Muscle layer of colon (tissue), 2 donors: ENCODE results near the gene RAB37.
A peak's percentile ranks its signal among the peaks of the same experiment; 100 is the strongest.

Source experiments
- H3K27ac ChIP-seq: one replicate; pipeline ENCODE4 v1.7.0; 2013; ENCODE audit warnings: low read depth, mild to moderate bottlenecking, low read length, moderate library complexity
- H3K27me3 ChIP-seq, 2 donors: one replicate each; pipeline ENCODE4 v1.7.0; 2013; ENCODE audit warnings: low read length in 2 of 2, mild to moderate bottlenecking in 2 of 2; ENCODE audit not compliant: insufficient read depth in 2 of 2, control insufficient read depth in 1 of 2
- H3K36me3 ChIP-seq: one replicate; pipeline ENCODE4 v1.7.0; 2013; ENCODE audit warnings: mild to moderate bottlenecking, low read length; ENCODE audit not compliant: insufficient read depth
- H3K4me1 ChIP-seq: one replicate; pipeline ENCODE4 v1.7.0; 2013; ENCODE audit warnings: mild to moderate bottlenecking, low read length; ENCODE audit not compliant: insufficient read depth
- H3K4me3 ChIP-seq, 2 donors: one replicate each; pipeline ENCODE4 v1.7.0; 2013; ENCODE audit warnings: low read length in 2 of 2, low read depth in 1 of 2, mild to moderate bottlenecking in 1 of 2, moderate library complexity in 1 of 2
- H3K9ac ChIP-seq: one replicate; pipeline ENCODE4 v1.7.0; 2013; ENCODE audit warnings: low read length
- H3K9me3 ChIP-seq: one replicate; pipeline ENCODE4 v1.7.0; 2013; ENCODE audit warnings: mild to moderate bottlenecking, low read length
- donor health status: abdominal sarcoma.
- donor health status: Adenocarcinoma of cecum.

RAB37 gene

DNA sequence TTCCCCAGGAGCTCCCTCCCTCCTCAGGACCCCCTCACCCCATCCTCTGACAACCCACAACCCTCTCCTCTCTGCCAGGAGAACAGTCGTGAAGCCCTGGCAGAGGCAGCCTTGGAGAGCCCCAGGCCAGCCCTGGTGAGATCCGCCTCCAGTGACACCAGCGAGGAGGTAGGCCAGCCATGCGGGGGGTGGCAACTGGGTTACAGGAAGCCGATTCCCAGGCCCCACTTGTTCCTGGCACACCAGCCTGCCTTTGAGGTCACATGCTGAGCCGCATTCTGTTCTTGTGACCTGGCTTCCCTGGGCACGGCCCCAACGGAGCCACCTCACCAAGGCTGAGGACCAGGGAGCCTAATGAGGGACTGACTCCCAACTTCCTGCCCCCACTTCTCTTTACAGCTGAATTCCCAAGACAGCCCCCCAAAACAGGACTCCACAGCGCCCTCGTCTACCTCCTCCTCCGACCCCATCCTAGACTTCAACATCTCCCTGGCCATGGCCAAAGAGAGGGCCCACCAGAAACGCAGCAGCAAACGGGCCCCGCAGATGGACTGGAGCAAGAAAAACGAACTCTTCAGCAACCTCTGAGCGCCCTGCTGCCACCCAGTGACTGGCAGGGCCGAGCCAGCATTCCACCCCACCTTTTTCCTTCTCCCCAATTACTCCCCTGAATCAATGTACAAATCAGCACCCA is 31.2 kb downstream of the RAB37 start:
- peaks cover 0 to 4% of the 10 kb centered on the region in 2 donors for H3K27me3 ChIP-seq
- H3K4me1 ChIP-seq = no peaks in the 10 kb centered on the region
- no peak overlapping the region for H3K9ac ChIP-seq
- no peaks in the 10 kb centered on the region for H3K9me3 ChIP-seq
- H3K27ac ChIP-seq = no peak overlapping the region
- peaks cover 25% of the 10 kb centered on the region for H3K36me3 ChIP-seq
- H3K4me3 ChIP-seq = no peak overlapping the region

DNA sequence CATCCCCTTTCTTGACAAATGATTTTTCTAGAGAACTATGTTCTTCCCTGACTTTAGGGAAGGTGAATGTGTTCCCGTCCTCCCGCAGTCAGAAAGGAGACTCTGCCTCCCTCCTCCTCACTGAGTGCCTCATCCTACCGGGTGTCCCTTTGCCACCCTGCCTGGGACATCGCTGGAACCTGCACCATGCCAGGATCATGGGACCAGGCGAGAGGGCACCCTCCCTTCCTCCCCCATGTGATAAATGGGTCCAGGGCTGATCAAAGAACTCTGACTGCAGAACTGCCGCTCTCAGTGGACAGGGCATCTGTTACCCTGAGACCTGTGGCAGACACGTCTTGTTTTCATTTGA is 31.7 kb downstream of the RAB37 start:
- H3K36me3 ChIP-seq = peaks cover 31% of the 10 kb centered on the region
- H3K9ac ChIP-seq = no peak overlapping the region
- no peak overlapping the region for H3K4me3 ChIP-seq
- H3K4me1 ChIP-seq = no peaks in the 10 kb centered on the region
- no peak overlapping the region for H3K27ac ChIP-seq
- no peaks in the 10 kb centered on the region for H3K27me3 ChIP-seq
- H3K9me3 ChIP-seq = no peaks in the 10 kb centered on the region

DNA sequence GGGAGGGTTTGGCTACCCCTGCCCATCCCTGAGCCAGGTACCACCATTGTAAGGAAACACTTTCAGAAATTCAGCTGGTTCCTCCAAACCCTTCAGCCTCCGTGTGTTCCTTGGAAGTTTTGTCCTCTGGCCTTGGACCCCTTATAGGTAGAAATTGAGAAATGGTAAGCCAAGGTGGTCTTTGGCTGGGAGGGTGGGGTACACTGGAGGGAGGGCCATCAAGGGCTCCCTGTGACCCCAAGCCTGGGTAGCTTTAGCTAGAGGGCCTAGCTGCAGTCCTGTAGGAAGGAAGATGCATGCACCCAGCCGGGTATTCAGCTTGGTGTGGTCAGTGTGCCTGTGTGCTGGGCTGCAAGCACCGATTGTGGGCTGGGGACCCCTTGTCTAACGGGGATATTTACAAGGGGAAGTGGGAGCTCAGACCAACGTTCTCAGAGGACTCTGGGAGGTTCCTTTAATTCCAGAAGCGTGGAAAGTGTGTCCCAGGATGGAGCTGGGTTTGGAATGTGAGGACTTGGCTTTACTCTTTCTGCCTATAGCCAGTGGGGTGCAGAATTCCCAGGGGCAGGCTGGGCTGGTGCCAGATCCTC is 32.3 kb downstream of the RAB37 start:
- Histone ChIP-seq H3K36me3 (peaks cover 34% of the 10 kb centered on the region), H3K9ac (no peak overlapping the region), H3K9me3 (no peaks in the 10 kb centered on the region), H3K27ac (no peak overlapping the region), H3K27me3 (no peaks in the 10 kb centered on the region), H3K4me1 (no peaks in the 10 kb centered on the region), H3K4me3 (no peak overlapping the region)

DNA sequence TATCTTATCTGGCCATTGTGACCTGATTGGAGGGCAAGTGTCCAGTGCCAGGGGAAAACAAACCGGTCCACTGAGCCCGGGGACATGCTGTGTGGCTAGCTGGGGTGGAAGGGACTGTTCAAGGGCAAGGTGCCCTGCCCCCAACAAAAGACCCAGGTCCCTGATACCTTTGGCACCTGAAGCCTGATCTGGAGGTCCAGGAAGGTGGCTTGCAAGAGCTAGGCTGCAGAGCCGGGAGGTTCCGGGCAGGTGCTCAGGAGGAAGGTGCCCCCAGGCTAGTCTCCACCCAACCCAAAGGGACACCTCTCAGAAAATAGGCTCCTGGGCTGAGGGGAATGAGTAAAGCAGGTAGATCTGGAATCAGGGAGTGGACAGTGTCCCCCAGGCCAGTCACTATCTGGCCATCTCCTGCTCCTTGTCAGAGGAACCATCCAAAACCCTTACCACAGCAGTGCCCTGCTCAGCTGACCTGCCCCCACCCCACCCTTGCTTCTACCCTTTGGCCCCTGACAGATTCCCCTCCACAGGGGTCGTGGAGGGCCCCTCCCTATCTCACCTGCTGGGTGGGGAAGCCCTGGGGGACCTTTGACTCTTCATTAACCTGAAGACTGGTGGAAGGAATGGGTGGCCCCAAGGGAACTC is 32.9 kb downstream of the RAB37 start:
- peaks cover 34% of the 10 kb centered on the region for H3K36me3 ChIP-seq

DNA sequence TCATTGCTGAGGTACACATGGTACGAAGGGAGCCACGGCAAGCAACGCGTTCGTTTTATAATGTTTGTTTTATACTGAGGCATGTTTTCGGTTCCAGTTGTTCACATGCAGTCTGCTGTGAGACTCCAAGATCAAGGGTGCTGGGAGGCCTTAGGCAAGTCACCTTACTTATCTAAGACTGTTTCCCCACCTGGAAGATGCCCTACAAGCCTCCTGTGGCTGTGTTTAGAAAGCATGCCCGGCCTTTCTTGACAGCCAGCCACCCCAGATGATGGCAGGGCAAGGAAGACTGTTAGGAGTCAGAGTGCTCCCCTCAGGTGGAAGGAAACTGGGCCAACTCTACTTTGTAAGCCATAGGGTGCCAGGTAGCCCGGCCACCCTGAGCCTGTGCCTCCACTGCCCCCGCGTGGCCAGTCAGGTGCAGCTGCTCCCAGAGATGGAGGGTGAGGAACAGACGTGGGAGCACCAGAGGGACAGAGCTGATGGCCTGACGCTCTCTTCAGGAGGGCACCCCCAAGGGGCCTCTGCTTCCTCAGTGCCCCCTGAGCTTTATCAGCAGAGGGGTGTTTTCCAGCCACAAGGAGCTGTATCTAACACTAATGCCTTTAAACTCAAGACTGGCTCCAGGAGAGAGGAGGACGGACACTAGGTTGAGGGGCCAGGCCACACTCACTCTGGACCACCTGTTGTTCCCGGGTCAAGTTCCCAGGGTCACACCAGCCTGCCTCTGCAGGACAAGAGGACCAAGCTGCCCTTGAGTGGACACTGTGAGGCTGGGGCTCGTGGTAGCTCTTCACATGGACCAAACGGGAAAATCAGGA is 33.7 kb downstream of the RAB37 start:
- H3K27me3 ChIP-seq = no peaks in the 10 kb centered on the region
- no peaks in the 10 kb centered on the region for H3K9me3 ChIP-seq
- peaks cover 34% of the 10 kb centered on the region for H3K36me3 ChIP-seq
- H3K4me1 ChIP-seq = peaks cover 8% of the 10 kb centered on the region
- no peak overlapping the region for H3K27ac ChIP-seq
- H3K4me3 ChIP-seq = no peak overlapping the region
- no peak overlapping the region for H3K9ac ChIP-seq

More for the DNA sequence above, 32.9 kb downstream of the RAB37 start:
- peaks cover 1% of the 10 kb centered on the region for H3K4me1 ChIP-seq
- H3K9ac ChIP-seq = no peak overlapping the region
- no peak overlapping the region for H3K27ac ChIP-seq
- H3K4me3 ChIP-seq = no peak overlapping the region
- no peaks in the 10 kb centered on the region for H3K27me3 ChIP-seq
- H3K9me3 ChIP-seq = no peaks in the 10 kb centered on the region

DNA sequence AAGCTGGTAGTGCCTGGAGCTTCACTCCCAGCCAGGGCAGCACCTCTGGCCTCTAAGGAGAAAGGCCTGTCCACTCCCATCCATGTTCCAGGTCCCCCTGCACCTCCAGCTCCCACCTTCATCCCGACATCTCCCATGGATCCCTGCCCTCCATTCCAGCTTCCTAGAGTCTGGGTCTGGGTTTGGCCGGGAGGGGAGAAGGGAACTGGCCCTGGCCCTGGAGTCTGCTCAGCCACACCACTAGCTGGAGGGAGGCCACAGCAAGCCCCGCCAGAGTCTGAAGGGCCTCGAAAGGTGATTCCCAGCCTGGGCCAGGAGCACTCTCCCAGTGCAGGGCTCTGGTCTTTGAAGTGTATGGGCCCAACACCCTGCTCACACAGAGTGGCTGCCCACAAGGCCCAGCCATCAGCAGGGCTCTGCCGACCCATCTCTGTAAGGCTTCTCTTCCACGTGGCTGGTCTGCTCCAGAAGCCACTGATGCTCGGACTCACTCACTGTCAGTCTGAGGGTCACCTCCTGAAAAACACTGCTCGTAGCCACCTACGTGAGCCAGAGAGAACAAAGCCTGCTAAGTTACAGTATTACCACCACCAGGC is 34.4 kb downstream of the RAB37 start:
- H3K4me3 ChIP-seq = no peak overlapping the region
- H3K9ac ChIP-seq = no peak overlapping the region
- H3K4me1 ChIP-seq = peaks cover 10% of the 10 kb centered on the region
- H3K27me3 ChIP-seq = no peaks in the 10 kb centered on the region
- no peak overlapping the region for H3K27ac ChIP-seq
- H3K9me3 ChIP-seq = no peaks in the 10 kb centered on the region
- peaks cover 34% of the 10 kb centered on the region for H3K36me3 ChIP-seq

DNA sequence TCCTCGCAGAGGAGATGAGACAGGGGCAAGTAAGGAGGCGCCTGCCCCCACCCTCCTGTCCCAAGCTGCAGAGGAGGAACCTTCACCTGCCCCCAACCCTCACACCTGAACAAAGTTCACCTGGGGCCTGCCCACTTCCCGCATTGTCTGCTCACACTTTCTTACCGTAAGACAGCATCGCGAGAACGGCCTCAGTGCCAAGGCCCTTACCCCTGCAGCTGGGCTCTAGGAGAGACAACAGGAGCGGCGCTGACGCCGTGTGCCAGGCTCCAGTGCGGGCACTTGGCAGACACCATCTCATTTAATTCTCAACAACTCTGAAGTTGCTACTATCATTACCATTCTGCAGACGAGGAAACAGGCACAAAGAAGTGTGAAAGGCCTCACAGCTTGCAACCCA is 35.0 kb downstream of the RAB37 start:
- H3K27me3 ChIP-seq = no peaks in the 10 kb centered on the region
- peaks cover 14% of the 10 kb centered on the region for H3K4me1 ChIP-seq
- no peaks in the 10 kb centered on the region for H3K9me3 ChIP-seq
- no peak overlapping the region for H3K27ac ChIP-seq
- H3K9ac ChIP-seq = no peak overlapping the region
- no peak overlapping the region for H3K4me3 ChIP-seq
- H3K36me3 ChIP-seq = peaks cover 34% of the 10 kb centered on the region

DNA sequence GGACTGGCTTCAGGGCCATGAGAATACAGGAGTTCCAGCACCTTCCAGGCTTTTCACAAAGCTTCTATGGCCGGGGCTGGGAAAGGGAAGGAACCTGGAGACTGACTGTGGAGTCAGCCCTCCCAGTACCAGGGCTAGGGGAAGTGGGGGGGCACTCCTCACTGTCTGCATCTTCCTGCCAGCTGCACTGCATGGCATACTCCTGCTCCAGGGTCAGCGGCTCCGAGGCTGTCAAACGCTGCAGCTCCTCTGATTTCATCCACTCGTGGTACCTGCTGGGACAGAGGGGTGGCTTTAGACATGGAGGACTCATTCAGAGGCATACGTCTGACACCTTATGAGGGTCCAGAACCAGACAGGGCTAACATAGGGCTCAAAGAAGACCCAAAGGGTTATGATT is 36.4 kb downstream of the RAB37 start:
- no peaks in the 10 kb centered on the region for H3K9me3 ChIP-seq
- H3K4me1 ChIP-seq = peaks cover 17% of the 10 kb centered on the region
- no peak overlapping the region for H3K27ac ChIP-seq
- peaks cover 34% of the 10 kb centered on the region for H3K36me3 ChIP-seq
- no peak overlapping the region for H3K4me3 ChIP-seq
- H3K9ac ChIP-seq = no peak overlapping the region
- no peaks in the 10 kb centered on the region for H3K27me3 ChIP-seq

DNA sequence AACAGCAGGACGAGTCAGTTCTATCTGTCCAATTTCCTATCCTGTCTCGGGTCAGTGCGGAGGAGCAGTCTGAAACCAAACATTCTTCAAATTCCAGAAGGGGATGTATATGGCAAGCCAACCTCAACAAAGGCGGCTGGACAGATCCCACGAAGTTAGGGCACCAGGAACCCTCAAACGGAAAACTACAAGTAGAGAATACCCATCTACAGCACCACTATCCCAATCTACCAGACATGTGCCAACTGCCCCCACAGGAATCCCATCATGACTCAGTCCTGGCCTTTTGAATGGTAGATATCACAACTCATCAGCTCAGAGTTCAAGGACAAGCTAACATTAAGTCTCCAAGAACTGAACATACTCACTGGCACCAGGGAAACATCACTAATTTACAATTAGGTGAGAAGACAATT is 36.8 kb downstream of the RAB37 start:
- H3K36me3 ChIP-seq = peaks cover 34% of the 10 kb centered on the region
- H3K9me3 ChIP-seq = no peaks in the 10 kb centered on the region
- no peak overlapping the region for H3K9ac ChIP-seq
- peaks cover 17% of the 10 kb centered on the region for H3K4me1 ChIP-seq
- H3K27ac ChIP-seq = no peak overlapping the region
- no peak overlapping the region for H3K4me3 ChIP-seq
- no peaks in the 10 kb centered on the region for H3K27me3 ChIP-seq

DNA sequence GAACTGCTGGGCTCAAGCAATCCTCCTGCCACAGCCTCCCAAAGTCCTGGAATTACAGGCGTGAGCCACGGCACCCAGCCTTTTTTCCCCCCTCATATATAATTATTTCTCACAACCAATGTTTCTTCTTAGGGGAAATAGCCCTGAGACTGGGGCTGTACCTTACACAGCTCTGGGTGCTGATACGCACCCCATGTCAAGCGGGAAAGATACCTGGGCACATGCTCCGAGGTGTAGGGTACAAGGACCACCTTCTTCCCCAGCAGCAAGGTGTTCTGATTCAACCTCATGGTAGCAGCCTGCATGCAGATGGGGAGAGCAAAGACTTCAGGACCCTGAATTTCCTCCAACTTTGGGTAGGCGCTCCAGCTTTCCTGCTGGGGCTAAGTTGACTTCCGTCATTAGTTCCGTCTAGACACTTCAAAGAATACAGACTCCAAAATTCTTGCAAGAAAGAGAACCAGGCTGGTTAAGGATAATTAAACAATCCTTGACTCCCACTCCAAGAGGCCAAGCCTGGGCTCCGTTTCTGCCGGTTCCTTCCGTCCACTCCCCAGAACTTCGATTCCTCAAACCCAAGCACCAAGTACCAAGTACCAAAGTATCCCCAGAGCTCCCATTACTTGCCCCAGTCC is 38.5 kb downstream of the RAB37 start:
- no peaks in the 10 kb centered on the region for H3K9me3 ChIP-seq
- H3K4me3 ChIP-seq = peak overlapping the region; percentile 72 to 92
- H3K9ac ChIP-seq = peak overlapping the region; percentile 75
- H3K4me1 ChIP-seq = peaks cover 17% of the 10 kb centered on the region
- no peaks in the 10 kb centered on the region for H3K27me3 ChIP-seq
- peaks cover 34% of the 10 kb centered on the region for H3K36me3 ChIP-seq
- H3K27ac ChIP-seq = peak overlapping the region; percentile 8
